NCI-H128 (cell line): ENCODE data around the gene BCL11A.

Experiments used
- DNase-seq: peaks from one replicate; lab custom pipeline; 2025; ENCODE audit not compliant: unreplicated experiment; lab: John Stamatoyannopoulos, UW

Gene BCL11A

GRCh38 chr2:60412620-60413019 is 140.8 kb downstream of the BCL11A start:
- DNase-seq, result no peak

GRCh38 chr2:60412027-60412426 is 141.4 kb downstream of the BCL11A start:
- no peak for DNase-seq

- DNase-seq, result no peak
Observed at GRCh38 chr2:60411295-60411694, 142.2 kb downstream of the BCL11A start.

GRCh38 chr2:60410456-60411146 is 142.9 kb downstream of the BCL11A start:
- DNase-seq, result no peak

- no peak for DNase-seq
Observed at GRCh38 chr2:60409531-60409871, 144.0 kb downstream of the BCL11A start.

GRCh38 chr2:60408811-60409530 is 144.5 kb downstream of the BCL11A start:
- DNase-seq, result no peak

GRCh38 chr2:60408207-60408606 is 145.2 kb downstream of the BCL11A start:
- no peak for DNase-seq

GRCh38 chr2:60407398-60407797 is 146.1 kb downstream of the BCL11A start:
- DNase-seq, result no peak

GRCh38 chr2:60406192-60406591 is 147.3 kb downstream of the BCL11A start:
- DNase-seq, result no peak

GRCh38 chr2:60405271-60405919 is 148.1 kb downstream of the BCL11A start:
- no peak for DNase-seq
